Right lobe of liver (tissue), 4 donors: ENCODE data around the gene ENPP7.

Experiments
- POLR2A ChIP-seq: fragments of 450-650 bp; IDR thresholded peaks from one replicate; pipeline ENCODE4 v1.6.1; 2017; ENCODE audit warnings: antibody characterized with exemption, mild to moderate bottlenecking
- TF ChIP-seq, protein P1 (sequence below), 4 donors: fragments of 200-600 bp in 3 of 4; fragments of 450-650 bp in 1 of 4; IDR thresholded peaks; one replicate each; pipeline versions ENCODE4 v1.5.1 to v1.8.0; 2016 to 2022; ENCODE audit warnings: antibody characterized with exemption in 4 of 4, mild to moderate bottlenecking in 2 of 4
- donor health status: DM: no; HTN: no; CAD: no.
- donor health status: DM: no; HTN: no; CAD: no.
- donor health status: DM: no; HTN: yes; CAD: no.

DNA sequence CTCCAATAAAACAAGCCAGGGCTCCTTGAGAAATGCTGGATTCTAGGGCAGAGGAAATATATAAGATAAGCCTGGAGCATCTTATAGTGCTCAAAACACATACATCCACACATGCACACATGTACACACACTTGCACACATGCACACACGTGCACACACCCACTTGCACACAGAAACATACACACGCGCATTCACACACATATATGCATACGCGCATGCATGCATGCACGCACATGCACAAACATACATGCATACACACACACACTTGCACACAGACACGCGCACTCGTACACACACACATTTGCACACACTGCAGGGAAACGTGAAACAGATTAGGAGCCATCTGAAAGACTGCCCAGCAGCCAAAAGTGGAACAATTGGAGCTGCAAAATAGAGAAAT is 8.0 kb upstream of the ENPP7 start:
- TF ChIP-seq, protein P1, sequence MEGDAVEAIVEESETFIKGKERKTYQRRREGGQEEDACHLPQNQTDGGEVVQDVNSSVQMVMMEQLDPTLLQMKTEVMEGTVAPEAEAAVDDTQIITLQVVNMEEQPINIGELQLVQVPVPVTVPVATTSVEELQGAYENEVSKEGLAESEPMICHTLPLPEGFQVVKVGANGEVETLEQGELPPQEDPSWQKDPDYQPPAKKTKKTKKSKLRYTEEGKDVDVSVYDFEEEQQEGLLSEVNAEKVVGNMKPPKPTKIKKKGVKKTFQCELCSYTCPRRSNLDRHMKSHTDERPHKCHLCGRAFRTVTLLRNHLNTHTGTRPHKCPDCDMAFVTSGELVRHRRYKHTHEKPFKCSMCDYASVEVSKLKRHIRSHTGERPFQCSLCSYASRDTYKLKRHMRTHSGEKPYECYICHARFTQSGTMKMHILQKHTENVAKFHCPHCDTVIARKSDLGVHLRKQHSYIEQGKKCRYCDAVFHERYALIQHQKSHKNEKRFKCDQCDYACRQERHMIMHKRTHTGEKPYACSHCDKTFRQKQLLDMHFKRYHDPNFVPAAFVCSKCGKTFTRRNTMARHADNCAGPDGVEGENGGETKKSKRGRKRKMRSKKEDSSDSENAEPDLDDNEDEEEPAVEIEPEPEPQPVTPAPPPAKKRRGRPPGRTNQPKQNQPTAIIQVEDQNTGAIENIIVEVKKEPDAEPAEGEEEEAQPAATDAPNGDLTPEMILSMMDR (IDR thresholded peaks at IDR 0.05) = no peak
- TF ChIP-seq POLR2A = no peak
